LNCaP clone FGC (cell line): Measurements from ENCODE around the gene MUC5AC.

Experiments used
- DNase-seq: peaks from one replicate; pipeline ENCODE4 v3.0.0-alpha.2; 2011; ENCODE audit warnings: low read depth
- H3K4me3 ChIP-seq: 2 replicates; pipeline ENCODE4 v1.5.1; 2011; ENCODE audit warnings: mild to moderate bottlenecking, low read depth, low read length, control low read depth
- CTCF ChIP-seq: IDR thresholded peaks from 2 replicates; pipeline ENCODE4 v1.5.1; 2012; ENCODE audit warnings: mild to moderate bottlenecking; ENCODE audit not compliant: control insufficient read depth, insufficient read depth; ENCODE audit errors: extremely low read depth

Gene MUC5AC

DNA sequence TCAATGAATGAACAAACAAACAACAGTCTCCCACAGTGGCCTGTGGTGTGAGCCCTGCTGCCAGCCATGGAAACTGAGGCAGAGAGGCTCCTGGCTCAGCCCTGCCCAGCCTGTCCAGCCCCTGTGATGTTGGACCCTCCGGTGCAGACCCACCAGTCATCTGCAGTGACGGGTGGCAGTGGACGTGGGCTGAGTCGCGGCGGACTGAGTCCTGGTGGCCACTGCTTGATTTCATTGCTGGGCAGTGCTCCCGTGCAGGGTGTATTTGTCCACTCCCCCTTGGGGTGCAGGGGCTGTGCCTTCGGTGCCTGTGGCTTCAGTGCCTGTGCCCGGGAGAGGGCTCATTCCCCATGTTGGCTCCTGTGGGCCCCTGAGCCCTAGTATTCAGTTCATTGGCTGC is 31.9 kb upstream of the MUC5AC start:
- DNase-seq = no peak
- no peak overlapping the region for H3K4me3 ChIP-seq
- TF ChIP-seq CTCF = no peak

DNA sequence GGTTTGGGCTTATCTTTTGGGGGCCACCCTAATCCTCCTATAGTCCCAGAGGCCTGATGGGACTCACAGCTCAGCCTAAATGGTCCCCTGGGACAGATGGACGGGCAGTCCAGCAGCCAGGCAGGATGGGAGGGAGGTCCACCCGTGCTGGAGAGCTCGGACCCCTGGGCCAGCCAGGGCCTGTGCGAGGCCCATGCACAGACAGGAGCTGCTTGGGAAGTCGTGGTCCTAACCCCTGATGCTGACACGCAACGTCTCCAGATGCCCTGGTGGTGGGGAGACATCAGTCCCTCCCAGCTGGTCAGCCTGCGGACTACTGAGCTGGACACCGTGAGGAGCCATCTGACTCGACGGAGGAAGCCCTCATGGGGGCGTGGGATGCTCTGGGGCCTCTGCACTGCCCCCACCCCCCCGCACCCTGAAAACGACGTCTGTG is 31.2 kb upstream of the MUC5AC start:
- DNase-seq = no peak
- no peak for TF ChIP-seq CTCF
- no peak overlapping the region for H3K4me3 ChIP-seq

DNA sequence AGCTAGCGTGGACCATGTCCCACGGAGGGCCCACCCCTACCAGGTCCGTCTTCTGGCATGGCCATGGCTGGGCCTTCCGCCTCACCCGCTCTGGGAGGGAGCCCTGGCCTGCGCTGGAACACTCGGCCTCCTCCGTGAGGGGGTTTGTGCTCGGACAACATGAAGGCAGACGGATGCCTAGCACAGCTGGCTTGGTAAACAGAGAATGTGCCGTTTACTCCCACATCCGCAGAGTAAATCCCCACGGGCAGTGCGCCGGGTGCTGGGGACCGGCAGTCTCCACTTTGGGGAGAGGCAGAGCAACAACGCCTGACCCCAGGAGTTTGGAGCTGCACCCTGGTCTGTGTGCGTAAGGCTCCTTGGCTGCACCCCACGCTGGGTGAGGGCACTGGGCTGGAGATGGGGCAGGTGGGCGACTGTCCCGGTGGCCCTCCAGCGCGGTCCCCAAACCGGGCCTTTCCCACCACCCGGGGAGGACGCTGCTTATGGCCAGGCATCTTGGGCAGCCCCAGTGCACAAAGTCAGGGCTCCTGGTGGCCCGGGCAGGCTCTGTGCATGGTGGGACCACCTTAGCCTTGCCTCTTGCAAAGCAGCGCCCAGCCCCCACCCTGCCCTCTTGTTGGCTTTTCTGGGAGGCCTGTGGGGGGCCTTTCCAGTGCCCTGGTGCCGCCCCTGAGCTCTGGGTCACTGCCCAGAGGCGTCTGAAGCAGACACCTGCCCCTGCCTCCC is 30.7 kb upstream of the MUC5AC start:
- no peak for TF ChIP-seq CTCF
- no peak for DNase-seq
- no peak overlapping the region for H3K4me3 ChIP-seq

GRCh38 chr11:1127664-1128162 is 30.0 kb upstream of the MUC5AC start:
- H3K4me3 ChIP-seq = no peak overlapping the region
- no peak for TF ChIP-seq CTCF
- no peak for DNase-seq

DNA sequence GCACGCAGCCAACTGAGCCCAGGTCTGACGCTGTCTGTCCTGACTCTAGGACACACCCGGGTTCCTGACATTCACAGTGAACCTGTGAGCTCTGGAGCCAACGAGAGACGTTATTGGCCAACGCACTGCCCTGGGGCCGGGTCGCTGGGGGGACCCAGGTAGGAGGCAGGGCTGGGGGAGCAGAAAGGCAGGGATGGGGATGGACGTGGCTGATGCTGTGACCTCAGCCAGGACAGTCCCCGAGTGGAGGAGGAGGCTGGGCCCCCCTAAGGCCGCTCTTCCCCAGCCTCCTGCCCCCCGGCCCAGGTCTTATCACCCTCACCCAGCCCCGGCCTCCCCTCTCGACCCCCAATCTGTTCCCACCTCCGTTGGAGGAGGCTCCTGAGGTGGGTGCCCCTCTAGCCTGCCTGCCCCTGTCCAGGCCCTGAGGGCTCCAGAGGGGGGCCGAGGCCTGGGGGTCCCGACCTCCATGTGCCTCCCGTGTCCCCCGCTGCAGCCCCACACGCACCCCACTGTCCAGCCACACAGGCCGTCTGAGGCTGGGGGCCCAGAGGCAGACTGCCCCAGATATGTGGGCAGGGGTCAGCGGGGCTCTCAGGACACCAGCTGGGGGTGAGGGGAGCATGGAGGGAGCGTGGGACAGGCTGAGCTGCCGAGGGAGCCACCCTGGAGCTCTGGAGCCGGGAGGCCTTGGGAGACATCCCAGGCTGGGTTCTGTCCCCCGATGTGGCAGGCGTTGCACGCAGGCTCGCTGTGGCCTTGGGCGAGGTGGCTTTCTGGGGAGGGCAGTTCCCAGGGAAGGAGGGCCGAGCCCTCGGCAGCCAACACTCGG is 29.2 kb upstream of the MUC5AC start:
- H3K4me3 ChIP-seq = no peak overlapping the region
- TF ChIP-seq CTCF = no peak

GRCh38 chr11:1129143-1129610 is 28.6 kb upstream of the MUC5AC start:
- no peak for DNase-seq
- no peak overlapping the region for H3K4me3 ChIP-seq
- no peak for TF ChIP-seq CTCF

More for the DNA sequence above, 29.2 kb upstream of the MUC5AC start:
- no peak for DNase-seq
